Measurements from ENCODE around the gene ALDH1L1.

Gene ALDH1L1

GRCh38 chr3:126126286-126126685, 54.1 kb downstream of the ALDH1L1 start:
- no peaks in the 10 kb centered on the region for H3K4me1 Mint-ChIP-seq
- H3K36me3 Mint-ChIP-seq (ENCODE audit: low read depth) = no peaks in the 10 kb centered on the region
- no peak for TF ChIP-seq CTCF (IDR thresholded peaks at IDR 0.05; ENCODE audit: unreplicated experiment in 3 of 3)
- peaks cover 9% of the 10 kb centered on the region for H3K27me3 Mint-ChIP-seq (ENCODE audit: low read depth)
- no peak overlapping the region for H3K4me3 Mint-ChIP-seq
- H3K9me3 Mint-ChIP-seq = no peaks in the 10 kb centered on the region
- no peak overlapping the region for H3K27ac Mint-ChIP-seq

GRCh38 chr3:126125781-126126251, 54.6 kb downstream of the ALDH1L1 start:
- Mint-ChIP-seq H3K27me3 (ENCODE audit: low read depth) (peaks cover 9% of the 10 kb centered on the region), H3K4me1 (no peaks in the 10 kb centered on the region), H3K4me3 (no peak overlapping the region), H3K36me3 (ENCODE audit: low read depth) (no peaks in the 10 kb centered on the region), H3K27ac (no peak overlapping the region), H3K9me3 (no peaks in the 10 kb centered on the region)
- TF ChIP-seq CTCF (IDR thresholded peaks at IDR 0.05; ENCODE audit: unreplicated experiment in 3 of 3) = no peak

- Mint-ChIP-seq H3K27ac (no peak overlapping the region), H3K4me1 (no peaks in the 10 kb centered on the region), H3K9me3 (no peaks in the 10 kb centered on the region), H3K4me3 (no peak overlapping the region), H3K27me3 (ENCODE audit: low read depth) (peaks cover 9% of the 10 kb centered on the region), H3K36me3 (ENCODE audit: low read depth) (no peaks in the 10 kb centered on the region)
- no peak for TF ChIP-seq CTCF (IDR thresholded peaks at IDR 0.05; ENCODE audit: unreplicated experiment in 3 of 3)
Measured at GRCh38 chr3:126125341-126125740, 55.0 kb downstream of the ALDH1L1 start.

GRCh38 chr3:126124896-126125295, 55.5 kb downstream of the ALDH1L1 start:
- peaks cover 9% of the 10 kb centered on the region for H3K27me3 Mint-ChIP-seq (ENCODE audit: low read depth)

GRCh38 chr3:126124148-126124868, 56.1 kb downstream of the ALDH1L1 start:
- no peak overlapping the region for H3K27ac Mint-ChIP-seq
- H3K4me1 Mint-ChIP-seq = no peaks in the 10 kb centered on the region
- H3K4me3 Mint-ChIP-seq = no peak overlapping the region
- no peak for TF ChIP-seq CTCF (IDR thresholded peaks at IDR 0.05; ENCODE audit: unreplicated experiment in 3 of 3)
- H3K9me3 Mint-ChIP-seq = no peaks in the 10 kb centered on the region
- H3K36me3 Mint-ChIP-seq (ENCODE audit: low read depth) = no peaks in the 10 kb centered on the region
- peaks cover 9% of the 10 kb centered on the region for H3K27me3 Mint-ChIP-seq (ENCODE audit: low read depth)

More at GRCh38 chr3:126124896-126125295, 55.5 kb downstream of the ALDH1L1 start:
- no peaks in the 10 kb centered on the region for H3K36me3 Mint-ChIP-seq (ENCODE audit: low read depth)
- no peak overlapping the region for H3K4me3 Mint-ChIP-seq
- no peaks in the 10 kb centered on the region for H3K4me1 Mint-ChIP-seq
- no peak for TF ChIP-seq CTCF (IDR thresholded peaks at IDR 0.05; ENCODE audit: unreplicated experiment in 3 of 3)
- no peak overlapping the region for H3K27ac Mint-ChIP-seq
- no peaks in the 10 kb centered on the region for H3K9me3 Mint-ChIP-seq

GRCh38 chr3:126121632-126122031, 58.8 kb downstream of the ALDH1L1 start:
- no peaks in the 10 kb centered on the region for H3K4me1 Mint-ChIP-seq
- peaks cover 11% of the 10 kb centered on the region for H3K27me3 Mint-ChIP-seq (ENCODE audit: low read depth)

More at GRCh38 chr3:126121632-126122031, 58.8 kb downstream of the ALDH1L1 start:
- H3K27ac Mint-ChIP-seq = no peak overlapping the region
- no peak for TF ChIP-seq CTCF (IDR thresholded peaks at IDR 0.05; ENCODE audit: unreplicated experiment in 3 of 3)
- H3K9me3 Mint-ChIP-seq = no peaks in the 10 kb centered on the region
- no peaks in the 10 kb centered on the region for H3K36me3 Mint-ChIP-seq (ENCODE audit: low read depth)
- H3K4me3 Mint-ChIP-seq = no peak overlapping the region

Data from nephron (organoid).